H9 (cell line): ENCODE measurements around the gene TMEM135. TPM values are rescaled to one million over a fixed set of nuclear protein-coding genes. Genes with fewer than 3 reads are reported as not detected.

ENCODE experiments used
- DNase-seq: peaks from one replicate; pipeline ENCODE4 v3.0.0-alpha.2; 2017
- H2AFZ ChIP-seq: one replicate; pipeline ENCODE4 v1.6.1; 2013; ENCODE audit warnings: mild to moderate bottlenecking, low read length, control low read depth, moderate library complexity
- H2AK5ac ChIP-seq: 2 replicates; pipeline ENCODE4 v1.6.1; 2013; ENCODE audit warnings: low read length, control low read depth, mixed read lengths; ENCODE audit not compliant: insufficient read length
- H2BK120ac ChIP-seq: one replicate; pipeline ENCODE4 v1.6.1; 2013; ENCODE audit warnings: low read depth, mild to moderate bottlenecking, low read length, control low read depth, inconsistent platforms; ENCODE audit not compliant: poor library complexity, severe bottlenecking
- H2BK12ac ChIP-seq: 2 replicates; pipeline ENCODE4 v1.6.1; 2013; ENCODE audit warnings: low read length, control low read depth, mixed read lengths, low read depth; ENCODE audit not compliant: insufficient read length
- H2BK15ac ChIP-seq: 2 replicates; pipeline ENCODE4 v1.6.1; 2013; ENCODE audit warnings: low read depth, low read length, control low read depth
- H2BK20ac ChIP-seq: one replicate; pipeline ENCODE4 v1.6.1; 2013; ENCODE audit warnings: low read depth, mild to moderate bottlenecking, low read length, control low read depth, inconsistent platforms; ENCODE audit not compliant: poor library complexity, severe bottlenecking
- H2BK5ac ChIP-seq: 2 replicates; pipeline ENCODE4 v1.6.1; 2013; ENCODE audit warnings: low read length, control low read depth, mixed read lengths; ENCODE audit not compliant: insufficient read length
- H3K14ac ChIP-seq: 2 replicates; pipeline ENCODE4 v1.6.1; 2013; ENCODE audit warnings: low read length, control low read depth; ENCODE audit not compliant: insufficient read depth
- H3K18ac ChIP-seq: 2 replicates; pipeline ENCODE4 v1.6.1; 2013; ENCODE audit warnings: low read depth, mild to moderate bottlenecking, mixed read lengths, low read length, control low read depth; ENCODE audit not compliant: insufficient read length
- H3K23ac ChIP-seq: 2 replicates; pipeline ENCODE4 v1.6.1; 2013; ENCODE audit warnings: low read length, control low read depth, mixed read lengths, low read depth; ENCODE audit not compliant: insufficient read length
- H3K23me2 ChIP-seq: 2 replicates; pipeline ENCODE4 v1.6.1; 2013; ENCODE audit warnings: low read depth, mild to moderate bottlenecking, mixed read lengths, low read length, control low read depth; ENCODE audit not compliant: insufficient read length, poor library complexity, severe bottlenecking
- H3K27ac ChIP-seq: 2 replicates; pipeline ENCODE4 v1.5.1; 2013; ENCODE audit warnings: low read length, control low read depth, mixed read lengths, low read depth; ENCODE audit not compliant: insufficient read length
- H3K27me3 ChIP-seq: 2 replicates; pipeline ENCODE4 v1.6.1; 2013; ENCODE audit warnings: low read length, control low read depth, inconsistent platforms; ENCODE audit not compliant: insufficient read depth
- H3K4ac ChIP-seq: 2 replicates; pipeline ENCODE4 v1.6.1; 2013; ENCODE audit warnings: low read depth, mild to moderate bottlenecking, control low read depth, inconsistent platforms, low read length, moderate library complexity
- H3K4me1 ChIP-seq: 2 replicates; pipeline ENCODE4 v1.6.1; 2013; ENCODE audit warnings: low read length, control low read depth, inconsistent platforms; ENCODE audit not compliant: insufficient read depth
- H3K4me2 ChIP-seq: 2 replicates; pipeline ENCODE4 v1.6.1; 2013; ENCODE audit warnings: low read length, control low read depth, mixed read lengths; ENCODE audit not compliant: insufficient read length, insufficient read depth
- H3K56ac ChIP-seq: 2 replicates; pipeline ENCODE4 v1.6.1; 2013; ENCODE audit warnings: low read depth, mild to moderate bottlenecking, mixed read lengths, low read length, control low read depth; ENCODE audit not compliant: insufficient read length
- H3K79me1 ChIP-seq: 2 replicates; pipeline ENCODE4 v1.6.1; 2013; ENCODE audit warnings: low read depth, mild to moderate bottlenecking, moderate library complexity, low read length, control low read depth, inconsistent platforms; ENCODE audit not compliant: insufficient read depth, poor library complexity, severe bottlenecking
- H3K79me2 ChIP-seq: 2 replicates; pipeline ENCODE4 v1.6.1; 2013; ENCODE audit warnings: low read length, control low read depth, inconsistent platforms; ENCODE audit not compliant: insufficient read depth
- H3K9ac ChIP-seq: 2 replicates; pipeline ENCODE4 v1.6.1; 2013; ENCODE audit warnings: low read length, control low read depth, mixed read lengths; ENCODE audit not compliant: insufficient read length; ENCODE audit errors: extremely low read depth
- H3K9me3 ChIP-seq: one replicate; pipeline ENCODE4 v1.6.1; 2013; ENCODE audit warnings: low read depth, low read length, inconsistent platforms; ENCODE audit not compliant: control insufficient read depth
- H3T11ph ChIP-seq: one replicate; pipeline ENCODE4 v1.6.1; 2013; ENCODE audit warnings: mild to moderate bottlenecking, low read length, control low read depth, inconsistent platforms
- H4K20me1 ChIP-seq: one replicate; pipeline ENCODE4 v1.6.1; 2013; ENCODE audit not compliant: control insufficient read depth, insufficient read length, insufficient read depth
- H4K5ac ChIP-seq: 2 replicates; pipeline ENCODE4 v1.6.1; 2013; ENCODE audit warnings: low read depth, mild to moderate bottlenecking, mixed read lengths, low read length, control low read depth; ENCODE audit not compliant: insufficient read length
- H4K8ac ChIP-seq: replicated peaks from 2 replicates; pipeline ENCODE4 v1.6.1; 2013; ENCODE audit warnings: low read length, control low read depth, mixed read lengths, low read depth; ENCODE audit not compliant: insufficient read length
- H4K91ac ChIP-seq: 2 replicates; pipeline ENCODE4 v1.6.1; 2013; ENCODE audit warnings: low read depth, mild to moderate bottlenecking, moderate library complexity, mixed read lengths, low read length, control low read depth; ENCODE audit not compliant: insufficient read length
- H3K27ac Mint-ChIP-seq, 3 experiments: 2 replicates in 2 of 3; 3 replicates in 1 of 3; pipeline ENCODE4 v1.8.0; 2020 to 2021; ENCODE audit warnings: mixed read lengths in 3 of 3, mild to moderate bottlenecking in 1 of 3, moderate library complexity in 1 of 3
- H3K27me3 Mint-ChIP-seq: 2 replicates; pipeline ENCODE4 v1.8.0; 2021; ENCODE audit warnings: low read depth, mild to moderate bottlenecking, moderate library complexity, mixed read lengths
- H3K36me3 Mint-ChIP-seq, 3 experiments: 2 replicates in 2 of 3; 3 replicates in 1 of 3; pipeline ENCODE4 v1.8.0; 2020 to 2021; ENCODE audit warnings: low read depth in 3 of 3, mixed read lengths in 3 of 3; ENCODE audit not compliant: insufficient read depth in 1 of 3
- H3K4me1 Mint-ChIP-seq, 2 experiments: 2 replicates each; pipeline ENCODE4 v1.8.0; 2020; ENCODE audit warnings: mixed read lengths in 2 of 2
- H3K4me3 Mint-ChIP-seq, 2 experiments: 2 replicates in 1 of 2; 3 replicates in 1 of 2; pipeline ENCODE4 v1.8.0; 2020 to 2021; ENCODE audit warnings: mild to moderate bottlenecking in 2 of 2, mixed read lengths in 2 of 2, moderate library complexity in 1 of 2
- H3K9me3 Mint-ChIP-seq, 2 experiments: 2 replicates in 1 of 2; 3 replicates in 1 of 2; pipeline ENCODE4 v1.8.0; 2020; ENCODE audit warnings: mild to moderate bottlenecking in 2 of 2, mixed read lengths in 2 of 2, moderate library complexity in 1 of 2
- CTCF ChIP-seq: fragments of 200-600 bp; sonication (generic); conservative IDR thresholded peaks from 3 replicates; pipeline ENCODE4 v1.8.0; 2021; ENCODE audit warnings: antibody characterized with exemption, mild to moderate bottlenecking
- WGBS: extraction: QIAGEN DNeasy Blood & Tissue Kit; methylation state at CpG from one replicate; pipeline ENCODE4 v1.1.7; 2013; ENCODE audit warnings: missing lambda C conversion rate, low lambda C conversion rate, mixed read lengths; ENCODE audit not compliant: insufficient read length; ENCODE audit errors: extremely low coverage; 5-methylcytosine and 5-hydroxymethylcytosine counted together
- total RNA-seq: library from RNA; stranded (reverse); gene quantifications from 2 replicates; pipeline ENCODE4 v1.2.1, GENCODE V29; 2021

The TMEM135 gene
- total RNA-seq, 1 experiment from 2014 or later = 25.2 TPM

DNA sequence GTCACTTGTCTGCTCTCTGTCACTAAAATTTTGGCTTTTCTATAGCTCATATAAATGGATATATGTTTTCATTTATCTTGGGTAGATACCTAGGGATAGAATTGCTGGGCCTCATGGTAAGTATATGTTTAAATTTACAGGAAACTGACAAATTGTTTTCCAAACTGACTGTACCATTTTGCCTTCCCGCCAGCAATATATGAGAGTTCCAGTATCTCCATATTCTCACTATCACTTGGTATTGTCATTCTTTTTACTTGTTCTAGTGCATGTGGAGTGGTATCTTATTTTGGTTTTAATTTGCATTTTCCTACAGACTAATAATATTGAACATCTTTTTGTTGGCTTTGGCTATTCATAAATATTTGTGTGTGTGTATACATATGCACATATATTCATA lies 101.7 kb downstream of the TMEM135 start:
- H3K56ac ChIP-seq = no peak overlapping the region
- no peak overlapping the region for H3K9ac ChIP-seq
- H3K4ac ChIP-seq = no peak overlapping the region
- H2BK5ac ChIP-seq = no peak overlapping the region
- DNase-seq = no peak
- no peak for TF ChIP-seq CTCF
- WGBS = no CpG with 5 or more reads among the region's 1 CpG
- H4K5ac ChIP-seq = no peak overlapping the region
- H3K14ac ChIP-seq = no peak overlapping the region
- H4K91ac ChIP-seq = no peak overlapping the region
- no peak overlapping the region for H3K4me2 ChIP-seq
- peaks cover 11% of the 10 kb centered on the region in 2 experiments; a peak in 4 of 5 replicates for H3K9me3 Mint-ChIP-seq
- no peak overlapping the region for H3K27ac Mint-ChIP-seq
- no peak overlapping the region for H2BK15ac ChIP-seq
- H4K20me1 ChIP-seq = no peaks in the 10 kb centered on the region
- H2BK20ac ChIP-seq = no peak overlapping the region
- no peak overlapping the region for H2AK5ac ChIP-seq
- no peaks in the 10 kb centered on the region for H3K27me3 Mint-ChIP-seq
- no peak overlapping the region for H3K18ac ChIP-seq
- no peaks in the 10 kb centered on the region for H3K79me2 ChIP-seq
- peaks cover 5% of the 10 kb centered on the region for H3K79me1 ChIP-seq
- no peak overlapping the region for H3T11ph ChIP-seq
- H3K9me3 ChIP-seq = no peaks in the 10 kb centered on the region
- peaks cover 7 to 17% (median 12%) of the 10 kb centered on the region in 3 experiments; a peak in 6 of 7 replicates for H3K36me3 Mint-ChIP-seq
- no peaks in the 10 kb centered on the region for H3K23me2 ChIP-seq
- H3K23ac ChIP-seq = no peak overlapping the region
- H3K27ac ChIP-seq = no peak overlapping the region
- no peaks in the 10 kb centered on the region; the same call in 1 of the 2 replicates for H3K27me3 ChIP-seq
- H3K4me1 Mint-ChIP-seq = peaks cover 8% of the 10 kb centered on the region in 2 experiments; a peak in 3 of 4 replicates
- no peaks in the 10 kb centered on the region; the same call in 1 of the 2 replicates for H3K4me1 ChIP-seq
- H3K4me3 Mint-ChIP-seq = no peak overlapping the region
- H2BK12ac ChIP-seq = no peak overlapping the region
- no peak overlapping the region for H2BK120ac ChIP-seq
- H2AFZ ChIP-seq = no peak overlapping the region
- no peak overlapping the region for H4K8ac ChIP-seq
